HepG2 (cell line): ENCODE results near the gene CDC42EP1. TPM values are rescaled to one million over a fixed set of nuclear protein-coding genes. Genes with fewer than 3 reads are reported as not detected.

Source experiments
- CENPX ChIP-seq: sonication (generic); formaldehyde crosslinking; IDR thresholded peaks from 2 replicates; pipeline ENCODE4 v1.9.0; 2021; ENCODE audit warnings: mild to moderate bottlenecking, missing genetic modification reagents, moderate library complexity
- CERS6 ChIP-seq: sonication (generic); formaldehyde crosslinking; IDR thresholded peaks from 2 replicates; pipeline ENCODE4 v1.5.0; 2020; ENCODE audit warnings: missing genetic modification reagents
- DDIT3 ChIP-seq: sonication (generic); formaldehyde crosslinking; IDR thresholded peaks from 2 replicates; pipeline ENCODE4 v1.4.0; 2020; ENCODE audit warnings: mild to moderate bottlenecking, missing genetic modification reagents
- FOSL2 ChIP-seq: sonication (generic); formaldehyde crosslinking; IDR thresholded peaks from 2 replicates; pipeline ENCODE4 v1.4.0; 2020; ENCODE audit warnings: missing genetic modification reagents
- FOXO4 ChIP-seq: sonication (generic); formaldehyde crosslinking; conservative IDR thresholded peaks from 2 replicates; pipeline ENCODE4 v1.8.1; 2023; ENCODE audit warnings: missing genetic modification reagents
- GABPA ChIP-seq, 2 experiments: IDR thresholded peaks; 2 replicates each; pipeline ENCODE4 v1.6.1; 2011 to 2016; ENCODE audit warnings: low read depth in 2 of 2, low read length in 1 of 2, missing biosample characterization in 1 of 2, missing genetic modification characterization in 1 of 2
- HNF4G ChIP-seq, 2 experiments: sonication (generic) in 1 of 2; formaldehyde crosslinking in 1 of 2; IDR thresholded peaks; 2 replicates each; pipeline versions ENCODE4 v1.4.0 to v1.6.1; 2011 to 2020; ENCODE audit warnings: borderline replicate concordance in 2 of 2, low read depth in 2 of 2, mild to moderate bottlenecking in 2 of 2, low read length in 1 of 2, missing genetic modification reagents in 1 of 2, moderate library complexity in 1 of 2
- KDM4B ChIP-seq: sonication (generic); formaldehyde crosslinking; IDR thresholded peaks from 2 replicates; pipeline ENCODE4 v1.4.0; 2020; ENCODE audit warnings: missing genetic modification reagents
- KLF6 ChIP-seq: IDR thresholded peaks from 2 replicates; pipeline ENCODE4 v1.8.0; 2016; ENCODE audit warnings: missing biosample characterization, missing genetic modification reagents
- NFKBIZ ChIP-seq: IDR thresholded peaks from 2 replicates; pipeline ENCODE4 v1.6.1; 2018; ENCODE audit warnings: missing genetic modification reagents, missing compliant biosample characterization
- NKX3-1 ChIP-seq: sonication (generic); formaldehyde crosslinking; IDR thresholded peaks from 2 replicates; pipeline ENCODE4 v1.5.0; 2020; ENCODE audit warnings: missing genetic modification reagents
- PLRG1 ChIP-seq: fragments of 450-650 bp; conservative IDR thresholded peaks from 2 replicates; pipeline ENCODE4 v1.6.1; 2016
- SRSF9 ChIP-seq: fragments of 200-400 bp; formaldehyde crosslinking; IDR thresholded peaks from 2 replicates; pipeline ENCODE4 v1.6.1; 2018; ENCODE audit warnings: borderline replicate concordance, mild to moderate bottlenecking, low read depth, low read length; ENCODE audit not compliant: insufficient read depth, poor library complexity, severe bottlenecking
- THAP7 ChIP-seq: sonication (generic); formaldehyde crosslinking; IDR thresholded peaks from 2 replicates; pipeline ENCODE4 v1.8.1; 2023; ENCODE audit warnings: mild to moderate bottlenecking, missing genetic modification reagents
- ZBTB10 ChIP-seq: sonication (generic); formaldehyde crosslinking; IDR thresholded peaks from 2 replicates; pipeline ENCODE4 v1.4.0; 2020; ENCODE audit warnings: missing genetic modification reagents, borderline replicate concordance
- ZBTB7A ChIP-seq: sonication (generic); formaldehyde crosslinking; IDR thresholded peaks from 2 replicates; pipeline ENCODE4 v1.8.0; 2022; ENCODE audit warnings: mild to moderate bottlenecking, missing genetic modification reagents
- ZBTB7B ChIP-seq: sonication (generic); formaldehyde crosslinking; IDR thresholded peaks from 2 replicates; pipeline ENCODE4 v1.4.0; 2020; ENCODE audit warnings: missing genetic modification reagents
- ZNF260 ChIP-seq: sonication (generic); formaldehyde crosslinking; IDR thresholded peaks from 2 replicates; pipeline ENCODE4 v1.4.0; 2020; ENCODE audit warnings: missing genetic modification reagents, low read depth, mild to moderate bottlenecking, borderline replicate concordance
- ZNF280B ChIP-seq: sonication (generic); formaldehyde crosslinking; IDR thresholded peaks from 2 replicates; pipeline ENCODE4 v1.5.0; 2020; ENCODE audit warnings: missing genetic modification reagents, mild to moderate bottlenecking, borderline replicate concordance
- ZNF33A ChIP-seq: sonication (generic); formaldehyde crosslinking; IDR thresholded peaks from 2 replicates; pipeline ENCODE4 v1.5.1; 2020; ENCODE audit warnings: missing genetic modification reagents, mild to moderate bottlenecking, moderate library complexity, borderline replicate concordance
- polyA plus RNA-seq, 8 experiments: library from polyadenylated mRNA; depleted of rRNA in 3 of 8; stranded (reverse) in 7 of 8; unstranded in 1 of 8; fragments of >200 nt; fragmentation: Illumina TruSeq in 4 of 8; extraction: Trizol in 4 of 8; gene quantifications; 2 replicates each; pipeline versions ENCODE4 v1.2.1 to v1.2.3, GENCODE V29; 2011 to 2016; ENCODE audit warnings: low read depth in 4 of 8, missing spikeins in 1 of 8, mixed read lengths in 1 of 8; ENCODE audit not compliant: insufficient read depth in 1 of 8
- total RNA-seq, 5 experiments: library from RNA; depleted of rRNA; stranded (reverse); fragments of >200 nt; fragmentation: Illumina TruSeq; extraction: Trizol; gene quantifications; 2 replicates each; pipeline ENCODE4 v1.2.3, GENCODE V29; 2016; ENCODE audit warnings: low read depth in 1 of 5

The CDC42EP1 gene
- total and polyA plus RNA-seq, 2 of the 13 experiments (the other 11 are each of a cell fraction or from before 2014, with no cell fraction given) = 17.1 to 29.5 TPM

- TF ChIP-seq ZNF280B (CRISPR knock-in tag) (no peak), HNF4G (IDR thresholded peaks at IDR 0.05; ENCODE audit: borderline replicate concordance, low read depth, low read length) (peak; percentile 10; the same call in 1 of the 2 replicates), HNF4G (CRISPR knock-in tag; IDR thresholded peaks at IDR 0.05; ENCODE audit: borderline replicate concordance, low read depth) (peak; percentile 65; the same call in 1 of the 2 replicates), CENPX (CRISPR knock-in tag) (no peak), ZNF260 (CRISPR knock-in tag) (no peak), ZBTB7A (CRISPR knock-in tag) (no peak; the same call in none of the 2 replicates), NKX3-1 (CRISPR knock-in tag) (no peak), FOXO4 (CRISPR knock-in tag) (no peak), PLRG1 (no peak), NFKBIZ (CRISPR knock-in tag) (0 out of 2 replicates have a peak, but pooled peaks have one; percentile 86), ZBTB7B (peak; percentile 80), GABPA (IDR thresholded peaks at IDR 0.05; ENCODE audit: low read depth, low read length) (no peak), GABPA (CRISPR knock-in tag; IDR thresholded peaks at IDR 0.05; ENCODE audit: low read depth) (peak; percentile 54; the same call in 1 of the 2 replicates), FOSL2 (CRISPR knock-in tag) (peak; percentile 83), KLF6 (CRISPR knock-in tag) (peak; percentile 86), SRSF9 (no peak), CERS6 (no peak), THAP7 (no peak), ZNF33A (CRISPR knock-in tag) (0 out of 2 replicates have a peak, but pooled peaks have one; percentile 37), KDM4B (CRISPR knock-in tag) (peak; percentile 80), ZBTB10 (CRISPR knock-in tag) (peak; percentile 95; the same call in 1 of the 2 replicates), DDIT3 (CRISPR knock-in tag) (no peak)
Observed at GRCh38 chr22:37561212-37562048, 1.1 kb downstream of the CDC42EP1 start (continued).
